GM12891 (cell line): ENCODE measurements around the gene NAT8.
"Not testable (repeated sequence)": the region's sequence is repeated elsewhere in the genome, so short reads cannot be mapped to it uniquely, and the experiment has no call there.

Experiments used
- DNase-seq: peaks from one replicate; pipeline ENCODE4 v3.0.0; 2011; ENCODE audit warnings: low spot score; ENCODE audit not compliant: insufficient read length
- FAIRE-seq: peaks from 2 replicates; lab custom pipeline; 2011; peaks lifted over from hg19 to GRCh38; lab: Jason Lieb, UNC
- PAX5 ChIP-seq: IDR thresholded peaks from 2 replicates; pipeline ENCODE4 v1.6.1; 2011; ENCODE audit warnings: low read length, moderate library complexity, mild to moderate bottlenecking; ENCODE audit not compliant: insufficient read depth, severe bottlenecking
- POLR2A ChIP-seq: IDR thresholded peaks from 2 replicates; pipeline ENCODE4 v1.6.1; 2011; ENCODE audit warnings: low read depth, low read length, control low read depth
- POLR2AphosphoS5 ChIP-seq: IDR thresholded peaks from 2 replicates; pipeline ENCODE4 v1.6.1; 2011; ENCODE audit warnings: low read depth, low read length, control low read depth
- POU2F2 ChIP-seq: IDR thresholded peaks from 2 replicates; pipeline ENCODE4 v1.6.1; 2011; ENCODE audit warnings: low read depth, mild to moderate bottlenecking, control low read depth, low read length, moderate library complexity
- SPI1 ChIP-seq: IDR thresholded peaks from 2 replicates; pipeline ENCODE4 v1.6.1; 2011; ENCODE audit warnings: low read depth, low read length, control low read depth
- TAF1 ChIP-seq: IDR thresholded peaks from 2 replicates; pipeline ENCODE4 v1.6.1; 2011; ENCODE audit warnings: low read depth, low read length, control low read depth

NAT8 gene

GRCh38 chr2:73614997-73615396 is 27.2 kb downstream of the NAT8 start:
- no peak for FAIRE-seq

GRCh38 chr2:73614105-73614504 is 28.1 kb downstream of the NAT8 start:
- DNase-seq (no peak), FAIRE-seq (peak; percentile 81)

More at GRCh38 chr2:73614997-73615396, 27.2 kb downstream of the NAT8 start:
- DNase-seq = no peak
- TF ChIP-seq POLR2A (no peak), SPI1 (no peak), PAX5 (no peak)

DNA sequence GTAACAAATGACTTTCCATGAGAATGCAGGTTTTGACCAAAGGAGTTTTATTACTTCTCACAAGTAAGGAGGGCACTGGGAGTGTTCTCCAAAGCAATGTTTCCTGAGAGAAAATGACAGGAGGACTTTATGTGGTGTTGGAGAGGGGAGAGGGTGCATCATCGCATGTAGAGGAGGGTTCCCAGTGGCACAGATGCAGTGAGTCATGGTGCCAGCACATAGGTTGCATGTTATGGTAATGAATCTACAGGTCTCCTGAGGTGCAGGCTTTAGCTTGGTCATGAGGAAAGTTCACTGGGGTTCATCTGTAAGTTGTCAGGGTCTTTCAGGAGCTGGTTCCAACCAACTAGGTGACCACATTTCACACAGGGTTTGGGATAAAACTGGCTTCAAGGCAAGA is 30.4 kb downstream of the NAT8 start:
- FAIRE-seq (no peak), DNase-seq (no peak)
- TF ChIP-seq POU2F2 (no peak), SPI1 (no peak), TAF1 (no peak), POLR2A (no peak), POLR2AphosphoS5 (no peak)

More at GRCh38 chr2:73614105-73614504, 28.1 kb downstream of the NAT8 start:
- TF ChIP-seq PAX5 (no peak), POU2F2 (no peak), POLR2A (no peak), TAF1 (no peak), SPI1 (no peak), POLR2AphosphoS5 (no peak)

DNA sequence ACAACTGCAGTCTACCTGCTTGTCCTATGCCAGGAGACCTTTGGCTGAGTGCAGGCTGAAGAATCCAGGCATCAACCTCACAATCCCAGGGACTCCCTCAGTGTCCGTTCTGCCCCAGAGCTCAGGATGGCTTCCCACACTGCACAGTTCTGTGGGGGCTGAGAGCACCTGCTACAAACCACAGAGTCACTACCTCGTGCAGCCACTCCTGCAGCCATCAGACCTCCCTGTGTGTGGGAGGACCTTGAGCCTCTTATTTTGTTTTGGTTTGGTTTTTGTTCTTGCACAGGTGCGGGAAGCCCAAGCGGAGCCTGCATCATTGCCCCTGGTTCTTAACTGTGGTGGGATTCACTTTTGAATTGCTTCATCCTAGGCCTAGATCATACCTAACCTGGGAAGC is 31.0 kb downstream of the NAT8 start:
- TF ChIP-seq POU2F2 (no peak), SPI1 (no peak), POLR2A (no peak), PAX5 (no peak), POLR2AphosphoS5 (no peak), TAF1 (no peak)
- FAIRE-seq = no peak
- DNase-seq = no peak

DNA sequence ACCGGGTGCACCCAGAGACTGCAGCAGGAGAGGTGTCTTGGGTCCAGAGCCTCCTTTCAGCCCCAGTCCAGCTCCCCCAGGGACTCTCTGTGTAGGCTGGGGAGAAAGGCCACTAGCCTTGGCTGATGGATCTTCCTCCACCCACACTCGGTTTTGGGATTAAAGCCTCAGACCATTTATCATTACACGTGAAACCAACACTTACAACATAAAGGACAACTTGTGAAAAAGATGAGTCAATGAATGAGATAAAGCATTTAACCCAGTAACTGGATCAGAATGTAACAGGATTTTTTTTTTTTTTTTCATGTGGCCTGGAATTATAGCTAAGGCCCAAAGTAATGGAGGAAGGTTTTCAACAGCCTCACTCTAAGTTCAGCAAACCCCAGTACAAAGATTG is 32.1 kb downstream of the NAT8 start:
- no peak for TF ChIP-seq SPI1
- TF ChIP-seq TAF1 = no peak
- TF ChIP-seq PAX5 = no peak
- TF ChIP-seq POLR2AphosphoS5 = no peak
- TF ChIP-seq POU2F2 = no peak
- no peak for TF ChIP-seq POLR2A
- FAIRE-seq (no peak), DNase-seq (no peak)

GRCh38 chr2:73604589-73604988 is 37.6 kb downstream of the NAT8 start:
- not testable (repeated sequence) for DNase-seq
- peak; percentile 47 for FAIRE-seq

DNA sequence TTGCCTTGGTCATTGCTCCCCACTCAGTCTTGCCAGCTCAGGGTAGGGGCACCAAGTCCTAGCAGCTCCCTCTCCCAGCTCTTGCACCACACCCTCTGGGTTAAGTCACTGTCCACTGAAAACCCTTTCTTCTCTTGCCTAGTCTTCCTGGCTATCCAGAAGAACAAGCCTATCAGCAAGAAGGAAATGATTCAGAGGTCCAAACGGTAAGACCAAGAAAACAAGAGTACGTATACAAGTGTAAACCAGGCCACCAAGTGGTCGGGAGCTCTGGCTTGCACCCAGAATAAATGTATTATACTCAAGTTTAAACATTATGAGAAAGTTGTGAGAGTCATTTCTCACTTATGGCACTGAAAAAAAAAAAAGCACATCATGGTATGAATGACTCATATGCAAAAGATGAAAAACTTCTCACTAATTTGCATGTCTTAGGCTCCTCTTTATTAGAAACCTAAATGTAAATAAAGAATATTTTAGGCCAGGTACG is 39.1 kb downstream of the NAT8 start:
- not testable (repeated sequence) for DNase-seq
- FAIRE-seq = peak; percentile 74
- TF ChIP-seq POU2F2 = 0 out of 2 replicates have a peak, but pooled peaks have one; percentile 18

DNA sequence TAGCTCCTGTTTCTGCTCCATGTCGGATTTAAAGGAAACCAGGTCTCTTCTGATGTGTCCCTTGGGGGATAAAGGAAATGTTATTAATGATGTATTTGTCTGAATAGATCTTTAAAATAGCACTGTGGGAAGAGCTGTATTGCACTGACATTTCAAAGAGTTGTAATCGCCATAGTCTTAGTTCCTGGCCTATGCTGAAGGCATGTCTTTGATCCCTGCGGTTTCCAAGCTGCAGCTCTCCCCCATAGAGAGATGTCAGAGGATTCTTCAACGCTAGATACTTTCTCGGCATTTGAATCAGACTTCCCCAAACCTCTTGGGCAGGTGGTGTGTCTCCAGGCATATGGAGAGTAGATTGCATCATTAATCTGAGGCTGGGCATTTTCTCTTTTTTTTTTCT is 40.4 kb downstream of the NAT8 start:
- FAIRE-seq = no peak
- DNase-seq = no peak
- TF ChIP-seq POU2F2 = no peak
- TF ChIP-seq PAX5 = no peak
- no peak for TF ChIP-seq SPI1
- no peak for TF ChIP-seq TAF1
- no peak for TF ChIP-seq POLR2AphosphoS5
- no peak for TF ChIP-seq POLR2A

DNA sequence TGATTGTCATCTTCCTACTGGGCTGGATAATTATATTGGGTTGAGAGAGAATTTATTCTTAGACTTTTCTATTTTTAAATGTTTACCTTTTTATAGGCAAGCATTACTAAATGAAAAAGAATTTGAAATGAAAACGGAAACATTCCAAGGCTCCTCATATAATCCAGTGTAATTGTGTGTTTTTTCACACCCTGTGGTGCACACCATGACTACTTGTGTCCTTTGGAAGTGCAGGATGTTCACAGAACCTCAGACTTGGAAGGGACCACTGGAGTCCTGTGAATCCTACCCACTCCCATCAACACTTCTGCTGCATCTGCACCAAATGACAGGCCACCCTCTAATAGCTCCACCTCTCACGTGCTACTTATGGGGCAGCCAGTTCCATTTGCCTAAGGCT is 48.0 kb downstream of the NAT8 start:
- TF ChIP-seq POLR2AphosphoS5 (no peak), TAF1 (no peak), PAX5 (no peak), POU2F2 (no peak), POLR2A (no peak), SPI1 (no peak)
- DNase-seq = no peak
- FAIRE-seq = no peak

- TF ChIP-seq POU2F2 (no peak), POLR2AphosphoS5 (no peak), PAX5 (no peak), TAF1 (no peak), SPI1 (no peak), POLR2A (no peak)
- no peak for DNase-seq
- FAIRE-seq = no peak
Measured at GRCh38 chr2:73593680-73594079, 48.5 kb downstream of the NAT8 start.
